Measurements from ENCODE around the gene ACAT1.
"Not testable (repeated sequence)": the region's sequence is repeated elsewhere in the genome, so short reads cannot be mapped to it uniquely, and the experiment has no call there.

Gene ACAT1

GRCh38 chr11:108121274-108122155 lies at the start of gene ACAT1:
ACAT1 (plus strand) TSS chr11:108121567; CDS start chr11:108121607, 40 bp downstream.
- peak; percentile 94 for DNase-seq (ENCODE audit: low read depth)

GRCh38 chr11:108084811-108085210 lies 36.6 kb upstream of the ACAT1 start:
- no peak for DNase-seq (ENCODE audit: low read depth)

GRCh38 chr11:108085672-108086071 lies 35.7 kb upstream of the ACAT1 start:
- DNase-seq (ENCODE audit: low read depth) = no peak

- no peak for DNase-seq (ENCODE audit: low read depth)
These were observed 29.2 kb upstream of the ACAT1 start for GRCh38 chr11:108092134-108092533.

GRCh38 chr11:108093128-108093904 lies 28.1 kb upstream of the ACAT1 start:
- DNase-seq (ENCODE audit: low read depth) = no peak

- no peak for DNase-seq (ENCODE audit: low read depth)
These were observed 24.2 kb upstream of the ACAT1 start for GRCh38 chr11:108097179-108097578.

- DNase-seq (ENCODE audit: low read depth) = no peak
These were observed 20.1 kb upstream of the ACAT1 start for GRCh38 chr11:108101090-108101775.

GRCh38 chr11:108111126-108111525 lies 10.2 kb upstream of the ACAT1 start:
- DNase-seq (ENCODE audit: low read depth) = no peak

- no peak for DNase-seq (ENCODE audit: low read depth)
These were observed 9.3 kb upstream of the ACAT1 start for GRCh38 chr11:108112057-108112456.

- no peak for DNase-seq (ENCODE audit: low read depth)
These were observed 5.7 kb upstream of the ACAT1 start for GRCh38 chr11:108115500-108116140.

- no peak for DNase-seq (ENCODE audit: low read depth)
These were observed 3.5 kb upstream of the ACAT1 start for GRCh38 chr11:108117746-108118371.

GRCh38 chr11:108120936-108121273 lies 462 bp upstream of the ACAT1 start:
- not testable (repeated sequence) for DNase-seq (ENCODE audit: low read depth)

- DNase-seq (ENCODE audit: low read depth) = no peak
These were observed 830 bp downstream of the ACAT1 start for GRCh38 chr11:108122166-108122628.

- DNase-seq (ENCODE audit: low read depth) = no peak
These were observed 3.7 kb downstream of the ACAT1 start for GRCh38 chr11:108125096-108125495.

- DNase-seq (ENCODE audit: low read depth) = no peak
These were observed 7.4 kb downstream of the ACAT1 start for GRCh38 chr11:108128772-108129171.

- DNase-seq (ENCODE audit: low read depth) = no peak
These were observed 10.6 kb downstream of the ACAT1 start for GRCh38 chr11:108131993-108132392.

GRCh38 chr11:108132993-108133538 lies 11.7 kb downstream of the ACAT1 start:
- DNase-seq (ENCODE audit: low read depth) = not testable (repeated sequence)

- DNase-seq (ENCODE audit: low read depth) = no peak
These were observed 14.6 kb downstream of the ACAT1 start for GRCh38 chr11:108135845-108136544.

- no peak for DNase-seq (ENCODE audit: low read depth)
These were observed 15.8 kb downstream of the ACAT1 start for GRCh38 chr11:108137212-108137611.

GRCh38 chr11:108142304-108142703 lies 20.9 kb downstream of the ACAT1 start:
- no peak for DNase-seq (ENCODE audit: low read depth)

GRCh38 chr11:108144615-108145014 lies 23.2 kb downstream of the ACAT1 start:
- no peak for DNase-seq (ENCODE audit: low read depth)

Data from activated T-cell treated with anti-CD3 and anti-CD28 coated beads for 24 hours (primary cell).